Retinal pigment epithelial cell (primary cell): ENCODE results near the gene IBSP.

ENCODE experiments used
- DNase-seq: peaks from one replicate; pipeline ENCODE4 v3.0.0-alpha.2; 2010; ENCODE audit warnings: low read depth
- H3K4me3 ChIP-seq: 2 replicates; pipeline ENCODE4 v1.5.1; 2011; ENCODE audit warnings: mild to moderate bottlenecking, low read length, control low read depth, moderate library complexity
- TF ChIP-seq, protein P1 (sequence below): conservative IDR thresholded peaks from 2 replicates; pipeline ENCODE4 v1.5.1; 2011; ENCODE audit warnings: low read depth, low read length, control low read depth, inconsistent platforms

IBSP gene

DNA sequence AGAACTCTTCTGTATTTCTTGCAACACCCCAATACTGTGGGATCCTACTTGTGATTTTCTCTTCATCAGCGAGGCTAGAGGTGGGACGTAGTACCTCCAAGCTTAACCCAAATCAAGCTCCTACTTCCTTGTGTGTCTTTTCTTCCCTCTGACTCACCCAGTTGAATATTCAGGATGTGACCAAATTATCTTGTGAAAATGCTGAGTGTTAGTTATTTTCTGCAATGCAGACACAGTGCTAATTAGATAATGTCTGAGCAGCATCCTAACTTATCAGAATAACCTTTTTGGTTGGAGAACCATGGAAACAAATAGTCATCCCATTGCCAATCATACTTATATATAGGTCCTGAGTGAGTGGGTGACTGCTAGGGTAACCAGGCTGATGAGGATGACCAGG is 35.8 kb downstream of the IBSP start:
- TF ChIP-seq, protein P1, sequence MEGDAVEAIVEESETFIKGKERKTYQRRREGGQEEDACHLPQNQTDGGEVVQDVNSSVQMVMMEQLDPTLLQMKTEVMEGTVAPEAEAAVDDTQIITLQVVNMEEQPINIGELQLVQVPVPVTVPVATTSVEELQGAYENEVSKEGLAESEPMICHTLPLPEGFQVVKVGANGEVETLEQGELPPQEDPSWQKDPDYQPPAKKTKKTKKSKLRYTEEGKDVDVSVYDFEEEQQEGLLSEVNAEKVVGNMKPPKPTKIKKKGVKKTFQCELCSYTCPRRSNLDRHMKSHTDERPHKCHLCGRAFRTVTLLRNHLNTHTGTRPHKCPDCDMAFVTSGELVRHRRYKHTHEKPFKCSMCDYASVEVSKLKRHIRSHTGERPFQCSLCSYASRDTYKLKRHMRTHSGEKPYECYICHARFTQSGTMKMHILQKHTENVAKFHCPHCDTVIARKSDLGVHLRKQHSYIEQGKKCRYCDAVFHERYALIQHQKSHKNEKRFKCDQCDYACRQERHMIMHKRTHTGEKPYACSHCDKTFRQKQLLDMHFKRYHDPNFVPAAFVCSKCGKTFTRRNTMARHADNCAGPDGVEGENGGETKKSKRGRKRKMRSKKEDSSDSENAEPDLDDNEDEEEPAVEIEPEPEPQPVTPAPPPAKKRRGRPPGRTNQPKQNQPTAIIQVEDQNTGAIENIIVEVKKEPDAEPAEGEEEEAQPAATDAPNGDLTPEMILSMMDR: no peak
- DNase-seq: no peak

DNA sequence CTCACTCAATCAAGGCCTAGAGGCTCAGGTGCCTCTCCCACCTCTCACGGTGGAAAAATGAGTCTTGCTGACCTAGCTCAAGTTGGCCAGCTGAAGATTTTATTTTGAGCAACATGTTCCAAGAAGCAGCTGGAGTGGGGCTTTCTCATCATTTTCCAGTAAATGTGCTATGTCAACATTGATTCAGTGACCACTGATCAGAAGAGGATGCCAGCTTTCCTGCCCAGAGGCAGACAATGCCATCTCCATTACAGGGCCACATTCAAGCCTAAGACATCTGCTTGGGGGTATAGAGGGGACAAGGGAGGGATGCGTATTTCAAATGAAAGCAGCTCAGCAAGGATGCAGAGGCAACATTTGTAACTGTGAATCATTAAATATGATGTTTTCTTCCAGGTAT is 36.4 kb downstream of the IBSP start:
- TF ChIP-seq, protein P1: no peak
- DNase-seq: no peak
- no peak overlapping the region for H3K4me3 ChIP-seq

More for the DNA sequence above, 35.8 kb downstream of the IBSP start:
- H3K4me3 ChIP-seq: no peak overlapping the region

DNA sequence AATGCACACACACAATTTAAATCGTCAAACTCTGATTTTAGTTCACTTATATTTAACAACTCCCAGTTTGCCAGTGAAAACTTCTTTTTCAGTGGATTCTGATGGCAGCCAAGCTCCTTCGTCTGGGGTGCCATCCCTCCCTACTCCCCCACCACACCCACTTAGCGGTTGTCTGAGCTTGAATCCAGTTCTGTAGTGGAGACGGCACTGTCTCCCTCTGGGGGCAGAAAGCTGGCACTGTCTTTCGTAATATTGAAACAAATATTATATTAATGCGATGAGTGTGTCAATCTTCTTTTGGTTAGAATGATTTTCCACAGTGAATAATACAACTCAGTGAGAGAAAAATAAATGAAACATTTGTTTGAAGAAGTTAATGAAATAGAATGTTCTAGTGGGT is 38.9 kb downstream of the IBSP start:
- no peak overlapping the region for H3K4me3 ChIP-seq
- TF ChIP-seq, protein P1: peak; percentile 60

DNA sequence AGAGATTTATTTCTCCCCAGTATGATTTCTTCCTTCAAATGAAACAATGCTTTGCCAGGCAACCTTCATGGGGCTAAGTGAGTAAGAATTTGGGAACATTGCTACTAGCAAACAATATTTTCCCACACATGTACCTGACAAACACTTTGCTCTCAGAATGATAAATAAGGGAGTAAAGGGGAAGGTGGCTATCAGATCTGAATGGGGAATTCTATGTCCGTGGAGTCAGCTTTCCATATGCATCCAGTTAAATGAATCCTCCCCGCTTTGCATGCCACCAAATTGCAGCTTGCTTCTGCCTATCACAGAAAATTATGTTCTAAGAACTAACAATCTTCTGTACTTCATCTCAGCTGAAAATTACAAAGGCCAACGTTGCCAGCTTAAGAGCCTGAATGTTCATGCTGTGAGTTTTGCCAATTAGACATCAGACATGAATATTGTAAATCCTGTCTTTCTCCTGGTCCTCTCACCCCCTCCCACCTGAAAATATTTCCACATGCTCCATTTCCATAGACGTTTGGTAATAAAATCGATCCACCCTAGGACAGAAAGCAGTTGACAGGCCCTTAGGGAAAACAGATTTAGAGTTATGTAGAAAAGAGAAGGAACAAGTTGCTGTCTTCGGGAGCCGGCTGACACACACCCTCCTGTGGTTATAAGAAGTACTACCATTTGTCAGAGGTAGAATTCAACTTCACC is 39.7 kb downstream of the IBSP start:
- DNase-seq: no peak
- TF ChIP-seq, protein P1: peak; percentile 76

More for the DNA sequence above, 38.9 kb downstream of the IBSP start:
- no peak for DNase-seq

DNA sequence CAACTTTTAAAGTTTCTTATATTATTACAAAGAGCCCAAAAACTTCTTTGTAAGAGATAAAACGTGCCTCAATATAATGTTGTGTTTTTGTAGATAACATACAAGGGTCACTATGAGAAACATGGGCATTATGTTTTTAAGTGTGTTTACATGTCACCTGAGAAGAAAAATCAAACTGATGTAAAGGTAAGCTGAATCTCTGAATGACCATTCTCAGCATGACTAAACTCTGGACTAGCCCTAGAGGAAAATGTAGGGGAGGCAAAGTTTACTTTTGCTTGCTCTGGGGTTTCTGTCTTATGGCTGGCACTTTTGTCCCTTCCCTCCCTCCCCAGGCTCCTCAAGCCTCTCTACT is 40.2 kb downstream of the IBSP start:
- TF ChIP-seq, protein P1: no peak
- H3K4me3 ChIP-seq: no peak overlapping the region
- no peak for DNase-seq

More for the DNA sequence above, 39.7 kb downstream of the IBSP start:
- H3K4me3 ChIP-seq: no peak overlapping the region

DNA sequence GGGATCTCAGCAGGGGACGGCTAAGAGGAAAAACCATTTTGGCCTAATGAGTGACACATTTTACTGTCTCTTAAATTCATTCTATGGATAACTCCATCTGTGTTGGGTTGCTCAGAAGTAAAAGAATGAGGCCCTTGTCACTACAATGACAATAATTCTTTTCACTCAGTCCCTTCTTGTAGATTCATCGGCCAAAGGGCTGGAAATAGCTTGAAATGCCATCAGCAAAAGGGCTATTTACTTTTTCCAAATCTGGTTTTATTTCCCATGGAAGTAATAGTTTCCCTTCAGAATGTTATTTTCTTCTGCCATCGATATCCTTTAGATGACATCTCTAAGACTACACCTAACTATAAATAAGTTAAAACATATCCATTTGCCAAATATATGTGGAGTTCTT is 40.8 kb downstream of the IBSP start:
- DNase-seq: no peak
- TF ChIP-seq, protein P1: no peak
- no peak overlapping the region for H3K4me3 ChIP-seq

DNA sequence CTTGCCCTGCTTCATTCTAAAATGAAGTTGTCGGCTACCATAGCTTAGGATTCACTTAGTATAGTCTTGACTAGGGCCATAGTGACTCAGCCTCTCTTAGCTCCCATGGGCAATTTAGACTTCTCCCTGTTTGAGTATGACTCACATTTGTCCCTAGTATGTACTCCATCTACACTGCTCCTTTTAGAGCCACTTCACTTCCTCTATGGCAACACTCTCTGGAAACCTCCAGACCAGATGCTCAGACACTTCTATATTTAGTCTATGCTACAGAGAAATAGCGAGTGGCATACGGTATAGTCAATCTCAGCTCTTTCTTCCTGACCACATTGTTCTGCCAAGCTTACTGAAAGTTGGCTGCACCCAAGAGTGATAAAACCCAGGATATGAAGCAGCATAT is 44.6 kb downstream of the IBSP start:
- TF ChIP-seq, protein P1: no peak
- no peak overlapping the region for H3K4me3 ChIP-seq
- DNase-seq: no peak
